ENCODE measurements around the gene KDM4C.

The KDM4C gene

DNA sequence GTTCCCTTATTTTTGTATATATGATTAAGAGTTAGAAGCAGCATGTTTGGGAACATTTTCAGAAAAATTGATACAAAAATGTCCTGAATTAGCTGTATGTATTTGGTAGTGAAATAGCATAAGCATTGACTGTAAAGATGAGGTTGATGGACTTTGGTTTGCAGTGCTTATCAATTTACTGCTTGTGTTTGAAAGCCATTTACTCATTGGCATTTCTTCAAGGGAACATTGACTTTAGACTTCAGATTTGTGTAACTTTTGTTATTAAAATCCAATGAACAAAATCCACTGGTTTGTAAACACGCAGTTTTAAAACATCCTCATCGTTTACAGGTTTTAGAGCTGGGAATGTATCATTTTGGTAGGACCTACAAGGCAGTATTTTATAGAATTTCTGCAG lies 61.3 kb downstream of the KDM4C start:
- Histone ChIP-seq H3K79me2 (ENCODE audit: control insufficient read depth, insufficient read depth, low read length) (no peaks in the 10 kb centered on the region), H3K23ac (ENCODE audit: low read length) (no peak overlapping the region), H3K36me3 (ENCODE audit: control insufficient read depth, insufficient read depth, low read length) (no peaks in the 10 kb centered on the region), H2BK5ac (ENCODE audit: low read length) (no peak overlapping the region), H3K56ac (ENCODE audit: low read length) (no peak overlapping the region), H3K4me2 (ENCODE audit: low read length) (no peak overlapping the region), H2AK5ac (ENCODE audit: low read length) (no peak overlapping the region), H4K8ac (ENCODE audit: low read depth, low read length) (no peak overlapping the region), H3K18ac (ENCODE audit: low read length) (no peak overlapping the region), H4K5ac (ENCODE audit: low read length) (no peak overlapping the region), H3K9ac (ENCODE audit: low read length) (no peak overlapping the region), H3K27ac (ENCODE audit: low read depth, low read length) (no peak overlapping the region), H3K79me1 (ENCODE audit: low read length) (no peaks in the 10 kb centered on the region), H3K27me3 (ENCODE audit: insufficient read depth, low read length, poor library complexity) (no peaks in the 10 kb centered on the region), H2BK15ac (replicated peaks; ENCODE audit: low read depth) (no peak overlapping the region), H3K4me1 (ENCODE audit: control insufficient read depth, low read depth, low read length) (no peaks in the 10 kb centered on the region), H3K4me3 (ENCODE audit: low read length) (no peak overlapping the region), H3K4ac (ENCODE audit: low read depth, low read length) (no peak overlapping the region), H2BK120ac (ENCODE audit: low read depth, low read length) (no peak overlapping the region)
- no peak for DNase-seq
- no CpG with 5 or more reads among the region's 2 CpGs for WGBS (ENCODE audit: extremely low coverage, insufficient coverage, low lambda C conversion rate)

DNA sequence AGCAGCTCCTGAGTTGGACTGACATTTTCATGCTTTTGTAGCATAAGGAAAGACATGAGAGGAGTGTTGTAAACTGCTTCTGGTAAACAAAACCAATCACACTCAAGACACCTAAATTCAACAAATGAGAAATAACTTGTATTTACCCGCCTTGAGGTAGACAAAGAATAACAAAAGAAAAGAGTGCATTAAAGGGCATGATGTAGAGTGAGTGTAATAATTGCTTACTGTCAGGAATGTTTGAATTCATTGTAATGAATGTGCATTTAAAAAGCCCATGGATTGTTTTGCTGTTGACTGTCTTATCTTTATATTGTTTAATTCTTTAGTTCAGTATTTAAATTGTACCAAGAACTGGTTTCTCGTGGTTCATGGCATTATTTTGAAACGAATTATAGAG lies 61.8 kb downstream of the KDM4C start:
- WGBS (ENCODE audit: extremely low coverage, insufficient coverage, low lambda C conversion rate): no CpG with 5 or more reads among the region's 3 CpGs

GRCh38 chr9:6822696-6823095 lies 64.9 kb downstream of the KDM4C start:
- H3K27me3 ChIP-seq (ENCODE audit: insufficient read depth, low read length, poor library complexity): no peaks in the 10 kb centered on the region
- no peak overlapping the region for H3K9ac ChIP-seq (ENCODE audit: low read length)
- H2BK120ac ChIP-seq (ENCODE audit: low read depth, low read length): no peak overlapping the region
- no peak overlapping the region for H4K8ac ChIP-seq (ENCODE audit: low read depth, low read length)
- H3K18ac ChIP-seq (ENCODE audit: low read length): no peak overlapping the region
- no peak for DNase-seq
- no peak overlapping the region for H2BK5ac ChIP-seq (ENCODE audit: low read length)
- no peaks in the 10 kb centered on the region for H3K4me1 ChIP-seq (ENCODE audit: control insufficient read depth, low read depth, low read length)
- no peak overlapping the region for H4K5ac ChIP-seq (ENCODE audit: low read length)
- no peak overlapping the region for H3K4me3 ChIP-seq (ENCODE audit: low read length)
- no peaks in the 10 kb centered on the region for H3K36me3 ChIP-seq (ENCODE audit: control insufficient read depth, insufficient read depth, low read length)
- H3K23ac ChIP-seq (ENCODE audit: low read length): no peak overlapping the region
- H3K79me2 ChIP-seq (ENCODE audit: control insufficient read depth, insufficient read depth, low read length): no peaks in the 10 kb centered on the region
- H3K56ac ChIP-seq (ENCODE audit: low read length): no peak overlapping the region
- WGBS (ENCODE audit: extremely low coverage, insufficient coverage, low lambda C conversion rate): no CpG with 5 or more reads among the region's 3 CpGs
- peaks cover under 1% of the 10 kb centered on the region for H3K79me1 ChIP-seq (ENCODE audit: low read length)
- H2BK15ac ChIP-seq (replicated peaks; ENCODE audit: low read depth): no peak overlapping the region
- no peak overlapping the region for H3K27ac ChIP-seq (ENCODE audit: low read depth, low read length)
- H3K4ac ChIP-seq (ENCODE audit: low read depth, low read length): no peak overlapping the region
- no peak overlapping the region for H2AK5ac ChIP-seq (ENCODE audit: low read length)
- H3K4me2 ChIP-seq (ENCODE audit: low read length): no peak overlapping the region

More for the DNA sequence above, 61.8 kb downstream of the KDM4C start:
- Histone ChIP-seq H3K4ac (ENCODE audit: low read depth, low read length) (no peak overlapping the region), H3K4me1 (ENCODE audit: control insufficient read depth, low read depth, low read length) (no peaks in the 10 kb centered on the region), H3K36me3 (ENCODE audit: control insufficient read depth, insufficient read depth, low read length) (no peaks in the 10 kb centered on the region), H3K23ac (ENCODE audit: low read length) (no peak overlapping the region), H4K5ac (ENCODE audit: low read length) (no peak overlapping the region), H2AK5ac (ENCODE audit: low read length) (no peak overlapping the region), H3K56ac (ENCODE audit: low read length) (no peak overlapping the region), H3K18ac (ENCODE audit: low read length) (no peak overlapping the region), H2BK15ac (replicated peaks; ENCODE audit: low read depth) (no peak overlapping the region), H3K79me1 (ENCODE audit: low read length) (no peaks in the 10 kb centered on the region), H2BK5ac (ENCODE audit: low read length) (no peak overlapping the region), H3K27ac (ENCODE audit: low read depth, low read length) (no peak overlapping the region), H2BK120ac (ENCODE audit: low read depth, low read length) (no peak overlapping the region), H3K4me3 (ENCODE audit: low read length) (no peak overlapping the region), H3K79me2 (ENCODE audit: control insufficient read depth, insufficient read depth, low read length) (no peaks in the 10 kb centered on the region), H3K27me3 (ENCODE audit: insufficient read depth, low read length, poor library complexity) (no peaks in the 10 kb centered on the region), H3K9ac (ENCODE audit: low read length) (no peak overlapping the region), H3K4me2 (ENCODE audit: low read length) (no peak overlapping the region), H4K8ac (ENCODE audit: low read depth, low read length) (no peak overlapping the region)
- no peak for DNase-seq

- H4K5ac ChIP-seq (ENCODE audit: low read length): no peak overlapping the region
- H3K36me3 ChIP-seq (ENCODE audit: control insufficient read depth, insufficient read depth, low read length): no peaks in the 10 kb centered on the region
- no peak overlapping the region for H3K23ac ChIP-seq (ENCODE audit: low read length)
- WGBS (ENCODE audit: extremely low coverage, insufficient coverage, low lambda C conversion rate): no CpG with 5 or more reads among the region's 4 CpGs
- no peak overlapping the region for H3K4ac ChIP-seq (ENCODE audit: low read depth, low read length)
- no peak overlapping the region for H3K4me3 ChIP-seq (ENCODE audit: low read length)
- H3K27me3 ChIP-seq (ENCODE audit: insufficient read depth, low read length, poor library complexity): no peaks in the 10 kb centered on the region
- no peak overlapping the region for H3K4me2 ChIP-seq (ENCODE audit: low read length)
- H3K18ac ChIP-seq (ENCODE audit: low read length): no peak overlapping the region
- H2BK15ac ChIP-seq (replicated peaks; ENCODE audit: low read depth): no peak overlapping the region
- peak overlapping the region; percentile 59 for H2AK5ac ChIP-seq (ENCODE audit: low read length)
- no peak overlapping the region for H3K9ac ChIP-seq (ENCODE audit: low read length)
- H3K27ac ChIP-seq (ENCODE audit: low read depth, low read length): peak overlapping the region; percentile 31
- peak; percentile 89 for DNase-seq
- no peak overlapping the region for H2BK120ac ChIP-seq (ENCODE audit: low read depth, low read length)
- no peaks in the 10 kb centered on the region for H3K79me2 ChIP-seq (ENCODE audit: control insufficient read depth, insufficient read depth, low read length)
- H3K4me1 ChIP-seq (ENCODE audit: control insufficient read depth, low read depth, low read length): no peaks in the 10 kb centered on the region
- H3K56ac ChIP-seq (ENCODE audit: low read length): peak overlapping the region; percentile 9
- H4K8ac ChIP-seq (ENCODE audit: low read depth, low read length): no peak overlapping the region
- peaks cover 2% of the 10 kb centered on the region for H3K79me1 ChIP-seq (ENCODE audit: low read length)
- H2BK5ac ChIP-seq (ENCODE audit: low read length): no peak overlapping the region
Observed at GRCh38 chr9:6827439-6828145, 69.8 kb downstream of the KDM4C start.

GRCh38 chr9:6829027-6829426 lies 71.3 kb downstream of the KDM4C start:
- H2BK15ac ChIP-seq (replicated peaks; ENCODE audit: low read depth): no peak overlapping the region
- no peaks in the 10 kb centered on the region for H3K27me3 ChIP-seq (ENCODE audit: insufficient read depth, low read length, poor library complexity)
- H3K27ac ChIP-seq (ENCODE audit: low read depth, low read length): no peak overlapping the region
- H3K36me3 ChIP-seq (ENCODE audit: control insufficient read depth, insufficient read depth, low read length): no peaks in the 10 kb centered on the region
- H2BK120ac ChIP-seq (ENCODE audit: low read depth, low read length): no peak overlapping the region
- peaks cover 2% of the 10 kb centered on the region for H3K79me1 ChIP-seq (ENCODE audit: low read length)
- no peak overlapping the region for H3K9ac ChIP-seq (ENCODE audit: low read length)
- DNase-seq: peak; percentile 64
- H3K23ac ChIP-seq (ENCODE audit: low read length): no peak overlapping the region
- H3K56ac ChIP-seq (ENCODE audit: low read length): no peak overlapping the region
- no peak overlapping the region for H3K18ac ChIP-seq (ENCODE audit: low read length)
- H3K4me3 ChIP-seq (ENCODE audit: low read length): no peak overlapping the region
- H2AK5ac ChIP-seq (ENCODE audit: low read length): no peak overlapping the region
- no peak overlapping the region for H2BK5ac ChIP-seq (ENCODE audit: low read length)
- H4K8ac ChIP-seq (ENCODE audit: low read depth, low read length): no peak overlapping the region
- no peak overlapping the region for H4K5ac ChIP-seq (ENCODE audit: low read length)
- H3K4me1 ChIP-seq (ENCODE audit: control insufficient read depth, low read depth, low read length): no peaks in the 10 kb centered on the region
- no peak overlapping the region for H3K4ac ChIP-seq (ENCODE audit: low read depth, low read length)
- H3K79me2 ChIP-seq (ENCODE audit: control insufficient read depth, insufficient read depth, low read length): no peaks in the 10 kb centered on the region
- WGBS (ENCODE audit: extremely low coverage, insufficient coverage, low lambda C conversion rate): no CpG with 5 or more reads among the region's 2 CpGs
- no peak overlapping the region for H3K4me2 ChIP-seq (ENCODE audit: low read length)

- H3K27ac ChIP-seq (ENCODE audit: low read depth, low read length): no peak overlapping the region
- H3K23ac ChIP-seq (ENCODE audit: low read length): no peak overlapping the region
- H3K79me2 ChIP-seq (ENCODE audit: control insufficient read depth, insufficient read depth, low read length): no peaks in the 10 kb centered on the region
- H2BK120ac ChIP-seq (ENCODE audit: low read depth, low read length): no peak overlapping the region
- H3K4me1 ChIP-seq (ENCODE audit: control insufficient read depth, low read depth, low read length): no peaks in the 10 kb centered on the region
- H3K4me2 ChIP-seq (ENCODE audit: low read length): no peak overlapping the region
- H3K79me1 ChIP-seq (ENCODE audit: low read length): peaks cover 2% of the 10 kb centered on the region
- no peaks in the 10 kb centered on the region for H3K27me3 ChIP-seq (ENCODE audit: insufficient read depth, low read length, poor library complexity)
- H3K4ac ChIP-seq (ENCODE audit: low read depth, low read length): no peak overlapping the region
- no peaks in the 10 kb centered on the region for H3K36me3 ChIP-seq (ENCODE audit: control insufficient read depth, insufficient read depth, low read length)
- no peak overlapping the region for H4K5ac ChIP-seq (ENCODE audit: low read length)
- H3K56ac ChIP-seq (ENCODE audit: low read length): no peak overlapping the region
- H4K8ac ChIP-seq (ENCODE audit: low read depth, low read length): no peak overlapping the region
- no peak overlapping the region for H3K9ac ChIP-seq (ENCODE audit: low read length)
- H2BK5ac ChIP-seq (ENCODE audit: low read length): no peak overlapping the region
- H3K18ac ChIP-seq (ENCODE audit: low read length): peak overlapping the region; percentile 51
- no peak overlapping the region for H2AK5ac ChIP-seq (ENCODE audit: low read length)
- no peak overlapping the region for H3K4me3 ChIP-seq (ENCODE audit: low read length)
- no peak overlapping the region for H2BK15ac ChIP-seq (replicated peaks; ENCODE audit: low read depth)
- DNase-seq: no peak
Observed at GRCh38 chr9:6829536-6829935, 71.8 kb downstream of the KDM4C start.

All from mesendoderm (in vitro differentiated cells).